ENCODE measurements around the gene CYP21A2.
"Not testable (repeated sequence)": the region's sequence is repeated elsewhere in the genome, so short reads cannot be mapped to it uniquely, and the experiment has no call there.

Gene CYP21A2

DNA sequence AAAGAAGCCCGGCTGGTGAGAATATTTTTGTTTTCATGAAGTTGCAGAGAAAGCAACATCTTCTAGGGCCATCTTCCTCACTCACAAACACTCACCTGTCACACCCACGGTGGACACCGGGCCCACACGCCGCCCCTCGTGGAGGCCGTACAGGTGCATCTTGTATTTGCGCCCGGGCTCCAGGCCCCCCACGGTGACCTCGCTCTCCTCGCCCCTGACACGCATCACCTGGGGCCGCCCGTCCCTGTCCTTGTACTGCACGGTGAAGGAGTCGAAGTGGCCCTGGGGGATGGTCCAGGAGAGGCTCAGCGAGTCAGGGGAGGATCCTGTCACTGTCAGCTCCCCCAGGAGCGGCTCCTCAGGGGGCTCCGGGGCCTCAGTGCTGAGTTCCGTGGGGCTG is 17.5 kb downstream of the CYP21A2 start:
- not testable (repeated sequence) for DNase-seq

DNA sequence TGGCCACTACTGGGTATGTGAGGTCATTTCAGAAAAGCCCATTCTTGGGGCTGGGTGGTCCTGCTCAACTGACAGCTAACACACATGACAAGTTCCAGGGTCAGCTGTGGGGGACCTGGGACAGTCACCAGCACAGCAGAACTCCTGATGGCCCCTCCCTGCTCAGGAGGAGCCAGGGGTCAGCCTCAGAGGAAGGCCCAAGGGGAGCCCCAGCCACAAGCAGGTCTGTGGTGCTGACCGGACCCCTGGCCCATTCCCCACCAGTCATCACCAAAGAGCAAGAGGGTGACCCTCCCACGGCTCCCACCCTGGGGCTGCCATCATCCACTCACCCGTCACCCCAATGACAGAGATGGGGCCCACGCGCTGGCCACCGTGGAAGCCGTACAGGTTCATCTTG is 18.0 kb downstream of the CYP21A2 start:
- DNase-seq = no peak

DNA sequence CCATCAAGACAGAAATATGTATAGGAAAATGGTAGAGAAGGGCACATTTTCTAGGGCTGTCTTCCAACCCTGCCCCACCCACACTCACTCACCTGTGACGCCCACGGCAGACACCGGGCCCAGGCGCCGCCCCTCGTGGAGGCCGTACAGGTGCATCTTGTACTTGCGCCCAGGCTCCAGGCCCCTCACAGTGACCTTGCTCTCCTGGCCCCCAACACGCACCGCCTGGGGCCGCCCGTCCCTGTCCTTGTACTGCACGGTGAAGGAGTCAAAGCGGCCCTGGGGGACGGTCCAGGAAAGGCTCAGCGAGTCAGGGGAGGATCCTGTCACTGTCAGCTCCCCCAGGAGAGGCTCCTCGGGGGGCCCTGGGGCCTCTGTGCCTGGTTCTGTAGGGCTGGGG is 19.8 kb downstream of the CYP21A2 start:
- no peak for DNase-seq

DNA sequence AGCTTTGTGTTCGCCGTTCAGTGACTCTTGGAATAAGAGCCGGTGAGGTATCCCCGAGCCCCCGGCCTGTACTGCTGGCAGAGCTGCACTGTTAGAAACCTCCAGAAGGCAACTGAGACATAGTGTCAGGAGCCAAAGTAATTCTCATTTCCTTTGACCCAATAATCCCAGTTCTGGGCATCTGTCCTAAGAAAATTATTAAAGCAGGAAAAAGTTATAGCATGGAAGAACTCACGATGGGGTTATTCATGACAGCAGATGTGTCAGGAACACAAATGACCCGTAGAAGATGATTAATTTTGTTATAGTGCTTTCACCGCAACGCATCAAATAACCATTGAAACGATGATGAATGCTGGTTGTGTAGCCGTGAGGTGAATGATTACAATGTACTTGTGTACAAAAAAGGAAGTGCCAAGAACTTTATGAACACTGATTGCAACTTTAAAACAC is 20.3 kb downstream of the CYP21A2 start:
- DNase-seq = no peak

DNA sequence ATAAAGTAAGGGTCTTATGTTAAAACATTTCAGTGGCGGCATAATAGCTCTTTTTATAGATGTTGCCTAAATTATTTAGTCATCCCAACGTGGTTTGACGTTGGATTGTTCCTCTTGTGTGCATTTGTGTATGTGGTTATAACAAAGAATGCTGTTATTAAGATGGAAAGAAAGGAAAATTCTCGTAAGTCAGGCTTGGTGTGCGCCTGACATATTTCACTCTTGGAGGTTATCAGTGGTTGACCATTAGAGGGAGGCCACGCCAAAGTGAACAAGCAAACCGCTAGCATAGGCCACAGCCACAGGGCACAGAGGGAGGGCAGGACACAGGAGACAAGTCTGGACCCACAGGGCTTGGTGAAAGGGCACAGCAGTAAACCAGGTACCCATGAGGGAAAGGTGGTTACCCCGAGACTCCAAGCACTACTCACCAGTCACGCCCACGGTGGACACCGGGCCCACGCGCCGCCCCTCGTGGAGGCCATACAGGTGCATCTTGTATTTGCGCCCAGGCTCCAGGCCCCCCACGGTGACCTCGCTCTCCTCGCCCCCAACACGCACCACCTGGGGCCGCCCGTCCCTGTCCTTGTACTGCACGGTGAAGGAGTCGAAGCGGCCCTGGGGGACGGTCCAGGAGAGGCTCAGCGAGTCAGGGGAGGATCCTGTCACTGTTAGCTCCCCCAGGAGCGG is 22.9 kb downstream of the CYP21A2 start:
- DNase-seq = no peak

DNA sequence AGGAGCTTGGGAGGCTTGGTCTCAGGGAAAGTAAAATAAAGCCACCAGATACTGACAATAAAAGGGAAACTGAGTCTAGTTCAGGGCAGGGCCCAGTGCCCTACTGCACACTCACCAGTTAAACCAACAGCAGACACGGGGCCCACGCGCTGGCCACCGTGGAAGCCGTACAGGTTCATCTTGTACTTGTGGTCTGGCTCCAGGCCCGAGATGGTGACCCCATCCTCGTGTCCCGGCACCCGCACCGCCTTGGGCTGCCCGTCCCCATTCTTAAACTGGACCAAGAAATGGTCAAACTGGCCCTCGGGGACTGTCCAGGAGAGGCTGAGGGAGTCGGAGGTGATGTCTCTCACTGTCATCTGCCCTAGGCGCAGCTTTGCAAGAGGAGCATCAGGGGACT is 26.5 kb downstream of the CYP21A2 start:
- no peak for DNase-seq

DNA sequence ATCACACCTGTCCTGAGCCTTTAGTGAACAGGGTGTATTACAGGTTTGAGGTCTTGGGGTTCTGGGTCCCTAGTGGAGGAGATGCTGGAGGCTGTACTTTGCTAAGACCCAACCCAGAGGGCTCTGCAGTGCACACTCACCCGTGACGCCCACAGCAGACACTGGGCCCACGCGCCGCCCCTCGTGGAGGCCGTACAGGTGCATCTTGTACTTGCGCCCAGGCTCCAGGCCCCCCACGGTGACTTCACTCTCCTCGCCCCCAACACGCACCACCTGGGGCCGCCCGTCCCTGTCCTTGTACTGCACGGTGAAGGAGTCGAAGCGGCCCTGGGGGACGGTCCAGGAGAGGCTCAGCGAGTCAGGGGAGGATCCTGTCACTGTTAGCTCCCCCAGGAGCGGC is 29.3 kb downstream of the CYP21A2 start:
- not testable (repeated sequence) for DNase-seq

DNA sequence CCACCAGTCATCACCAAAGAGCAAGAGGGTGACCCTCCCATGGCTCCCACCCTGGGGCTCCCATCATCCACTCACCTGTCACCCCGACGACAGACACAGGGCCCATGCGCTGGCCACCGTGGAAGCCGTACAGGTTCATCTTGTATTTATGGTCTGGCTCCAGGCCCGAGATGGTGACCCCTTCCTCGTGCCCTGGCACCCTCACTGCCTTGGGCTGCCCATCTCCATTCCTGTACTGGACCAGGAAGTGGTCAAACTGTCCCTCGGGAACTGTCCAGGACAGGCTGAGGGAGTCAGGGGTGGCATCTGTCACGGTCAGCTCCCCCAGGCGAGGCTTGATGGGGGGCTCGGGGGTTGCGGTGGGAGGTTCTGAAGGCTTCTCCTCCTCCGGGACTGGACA is 30.1 kb downstream of the CYP21A2 start:
- not testable (repeated sequence) for DNase-seq

DNA sequence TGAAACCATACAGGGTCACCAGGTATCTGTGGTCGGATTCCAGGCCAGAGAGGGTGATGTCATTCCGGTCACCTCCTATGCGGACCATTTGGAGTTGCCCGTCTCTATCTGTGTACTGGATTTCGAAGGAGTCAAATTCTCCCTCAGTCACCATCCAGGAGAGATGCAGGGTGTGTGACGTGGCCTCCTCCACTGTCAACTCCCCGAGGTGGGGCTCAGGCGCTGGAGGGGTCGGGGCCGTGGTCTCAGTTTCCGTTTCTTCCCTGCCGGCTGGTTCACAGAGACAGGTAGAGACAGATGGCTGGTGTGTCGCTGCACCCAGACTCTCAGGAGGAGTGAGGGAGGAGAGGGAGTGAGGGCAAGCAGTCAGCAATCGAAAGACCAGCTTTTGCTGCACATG is 30.7 kb downstream of the CYP21A2 start:
- DNase-seq = no peak

DNA sequence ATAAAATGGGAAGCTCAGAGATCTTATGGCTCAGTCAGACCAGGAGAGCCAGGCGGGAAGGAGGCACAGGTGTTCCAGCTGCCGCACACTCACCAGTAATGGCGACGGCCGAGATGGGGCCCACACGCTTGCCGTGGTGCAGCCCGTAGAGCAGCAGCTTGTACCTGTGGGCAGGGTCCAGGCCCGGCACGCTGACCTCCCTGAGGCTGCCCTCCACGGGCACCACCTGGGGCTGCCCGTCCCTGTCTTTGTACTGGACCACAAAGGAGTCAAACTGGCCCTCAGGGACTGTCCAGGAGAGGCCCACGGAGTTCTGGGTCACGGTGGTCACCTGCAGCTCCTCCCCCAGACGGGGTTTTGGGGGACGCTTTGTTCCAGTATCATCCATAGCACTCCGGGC is 31.2 kb downstream of the CYP21A2 start:
- no peak for DNase-seq

DNA sequence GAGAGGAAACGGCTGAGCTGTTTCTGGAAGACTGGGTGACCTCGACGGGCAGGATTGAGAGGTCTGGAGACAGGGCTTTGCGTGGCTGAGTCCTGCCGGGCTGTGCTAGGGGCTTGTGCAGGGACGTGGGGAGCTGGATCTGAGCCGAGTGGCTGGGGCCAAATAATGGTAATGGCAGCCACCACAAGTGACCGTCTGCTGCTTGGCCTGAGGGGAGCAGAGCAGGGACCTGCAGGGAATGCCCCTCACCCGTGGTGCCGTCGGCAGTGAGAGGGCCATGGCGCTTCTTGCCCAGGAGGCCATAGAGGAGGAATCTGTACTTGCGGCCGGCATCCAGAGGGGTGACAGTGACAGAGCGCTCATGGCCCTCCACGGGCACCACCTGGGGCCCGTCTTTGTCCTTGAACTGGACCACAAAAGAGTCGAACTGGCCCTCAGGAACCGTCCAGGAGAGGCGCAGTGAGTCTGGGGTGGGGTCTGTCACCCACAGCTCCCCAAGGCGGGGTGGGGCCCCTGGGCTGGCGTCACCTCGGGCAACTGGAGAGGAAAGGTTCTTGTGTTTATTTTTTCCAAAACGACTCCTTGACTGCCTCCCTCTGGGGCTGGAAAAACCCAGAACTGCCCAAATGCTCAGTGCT is 31.8 kb downstream of the CYP21A2 start:
- DNase-seq = no peak

DNA sequence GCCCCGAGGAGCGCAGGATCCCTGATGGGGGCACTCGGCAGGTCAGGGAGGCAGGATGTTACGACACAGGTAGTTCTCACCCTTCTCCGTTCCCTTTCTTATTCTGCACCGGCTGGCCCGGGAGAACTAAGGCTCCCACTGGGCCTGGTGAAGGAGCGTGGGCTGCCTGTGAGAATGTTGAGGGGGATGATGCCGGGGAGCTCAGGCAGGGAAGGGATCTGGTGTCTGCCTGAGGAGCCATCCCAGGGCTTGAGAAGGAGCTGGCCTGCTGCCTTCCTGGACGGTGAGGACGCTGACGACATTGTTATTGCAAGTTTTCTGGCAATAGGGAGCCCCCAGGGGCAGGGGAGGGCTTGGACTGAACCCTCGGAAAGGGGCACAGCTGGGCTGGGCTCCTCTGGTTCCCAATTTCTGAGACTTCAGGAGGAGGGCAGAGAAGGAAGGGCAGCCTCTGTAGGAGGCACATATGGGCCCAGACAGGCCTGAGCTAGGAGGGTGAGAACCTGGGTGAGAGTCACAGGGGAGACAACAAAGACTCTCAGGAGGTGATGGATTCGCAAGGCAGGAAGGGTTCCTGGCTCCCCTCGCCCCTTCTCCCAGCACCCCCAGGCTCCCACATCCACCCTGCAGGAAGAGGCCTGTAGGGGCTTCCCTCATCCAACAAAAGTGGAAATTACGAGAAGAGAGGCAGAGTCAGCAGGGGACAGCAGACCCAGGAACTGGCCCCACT is 32.8 kb downstream of the CYP21A2 start:
- no peak for DNase-seq

DNA sequence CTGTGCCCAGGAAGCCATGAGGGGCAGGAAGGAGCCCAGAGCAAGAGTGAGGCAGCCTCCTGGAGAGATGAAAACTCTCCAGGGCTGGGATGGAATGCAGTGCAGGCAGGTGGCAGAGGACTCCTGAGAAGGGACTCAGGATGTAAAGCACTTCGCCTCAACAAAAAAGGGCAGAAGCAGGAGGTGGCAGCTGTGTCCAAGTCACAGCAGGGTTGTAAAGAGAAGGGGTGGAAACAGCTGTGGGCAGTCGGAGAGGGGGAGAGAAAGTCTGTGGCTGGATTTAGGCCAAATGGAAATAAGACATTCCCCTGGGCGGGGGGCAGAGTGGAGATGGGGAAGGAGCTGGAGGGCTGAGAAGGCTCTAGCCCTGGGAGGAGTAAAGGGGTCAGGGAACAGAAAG is 34.9 kb downstream of the CYP21A2 start:
- DNase-seq = no peak

DNA sequence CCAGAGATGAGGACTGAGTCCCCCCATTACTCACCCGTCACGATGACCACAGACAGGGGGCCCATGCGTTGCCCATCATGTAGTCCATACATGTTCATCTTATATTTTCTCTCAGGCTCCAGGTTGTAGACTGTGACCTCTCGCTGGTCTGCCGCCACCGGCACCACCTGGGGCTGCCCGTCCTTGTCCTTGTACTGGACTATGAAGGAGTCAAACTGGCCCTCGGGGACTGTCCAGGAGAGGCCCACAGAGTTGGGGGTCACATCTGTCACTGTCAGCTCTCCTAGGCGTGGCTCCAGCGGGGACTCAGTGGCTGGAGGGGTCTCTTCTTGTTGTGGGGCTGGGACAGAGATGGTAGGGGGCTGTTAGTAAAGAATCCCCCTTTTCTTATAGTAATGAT is 35.4 kb downstream of the CYP21A2 start:
- no peak for DNase-seq

DNA sequence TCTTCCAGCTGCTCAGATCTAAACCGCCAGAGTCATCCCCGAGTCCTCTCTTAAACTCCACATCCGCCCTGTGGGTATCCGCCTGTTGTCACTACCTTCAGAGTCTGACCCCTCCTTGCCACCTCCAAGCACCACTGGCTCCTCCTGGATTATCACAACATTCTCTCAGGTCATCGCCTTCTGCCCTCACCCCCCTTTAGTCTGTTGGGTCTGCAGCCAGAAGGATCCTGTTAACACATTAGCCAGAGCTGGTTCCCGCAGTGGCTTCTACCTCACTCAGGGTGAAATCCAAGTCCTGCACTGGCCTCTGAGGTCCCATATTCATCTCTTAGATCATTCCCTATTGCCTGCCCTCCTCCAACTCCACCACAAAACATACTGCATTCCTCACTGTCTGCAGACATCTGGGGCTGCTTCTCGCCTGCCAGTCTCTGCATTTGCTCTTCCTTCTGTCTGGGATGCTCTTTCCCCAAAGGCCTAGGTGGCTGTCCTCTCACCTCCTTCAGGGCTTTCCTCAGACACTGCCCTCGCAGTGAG is 36.8 kb downstream of the CYP21A2 start:
- no peak for DNase-seq

DNA sequence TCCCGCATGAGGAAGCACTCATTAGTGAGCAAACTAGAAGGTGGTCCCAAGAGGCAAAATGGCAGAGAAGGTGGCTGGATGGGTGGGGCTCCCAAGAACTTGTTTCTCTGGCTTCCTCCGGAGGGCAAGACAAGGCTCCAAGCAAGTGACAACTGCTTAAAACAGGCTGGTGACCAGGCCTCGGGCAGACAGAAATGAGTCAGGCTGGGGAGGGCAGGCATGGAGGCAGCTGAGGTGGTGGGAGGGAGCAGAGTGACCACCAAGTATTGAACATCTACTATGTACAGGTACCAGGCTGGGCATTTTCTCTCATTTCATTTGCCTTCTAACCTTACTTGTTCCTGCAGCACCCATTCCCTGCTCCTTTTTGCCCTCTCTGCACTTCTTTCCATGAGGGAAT is 37.6 kb downstream of the CYP21A2 start:
- DNase-seq = no peak

DNA sequence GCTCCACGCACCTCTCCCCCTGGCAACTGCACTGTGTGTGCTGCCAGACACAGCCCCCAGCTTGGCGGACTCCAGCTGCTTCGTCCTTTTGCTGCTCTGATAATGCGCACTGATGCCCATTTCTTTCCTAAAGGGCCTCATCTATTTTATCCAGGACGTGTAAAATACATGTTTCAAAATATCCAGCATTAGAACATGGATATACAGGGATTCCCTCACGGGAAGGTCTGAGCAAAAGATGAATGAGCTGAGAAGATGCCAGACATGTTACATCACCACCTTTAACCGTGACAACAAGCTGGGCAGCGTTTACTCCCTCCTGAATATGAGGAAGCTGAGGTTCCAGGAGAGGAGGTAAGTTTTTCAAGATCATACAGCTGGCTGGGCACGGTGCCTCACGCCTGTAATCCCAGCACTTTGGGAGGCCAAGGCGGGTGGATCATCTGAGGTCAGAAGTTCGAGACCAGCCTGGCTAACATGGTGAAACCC is 38.1 kb downstream of the CYP21A2 start:
- no peak for DNase-seq

DNA sequence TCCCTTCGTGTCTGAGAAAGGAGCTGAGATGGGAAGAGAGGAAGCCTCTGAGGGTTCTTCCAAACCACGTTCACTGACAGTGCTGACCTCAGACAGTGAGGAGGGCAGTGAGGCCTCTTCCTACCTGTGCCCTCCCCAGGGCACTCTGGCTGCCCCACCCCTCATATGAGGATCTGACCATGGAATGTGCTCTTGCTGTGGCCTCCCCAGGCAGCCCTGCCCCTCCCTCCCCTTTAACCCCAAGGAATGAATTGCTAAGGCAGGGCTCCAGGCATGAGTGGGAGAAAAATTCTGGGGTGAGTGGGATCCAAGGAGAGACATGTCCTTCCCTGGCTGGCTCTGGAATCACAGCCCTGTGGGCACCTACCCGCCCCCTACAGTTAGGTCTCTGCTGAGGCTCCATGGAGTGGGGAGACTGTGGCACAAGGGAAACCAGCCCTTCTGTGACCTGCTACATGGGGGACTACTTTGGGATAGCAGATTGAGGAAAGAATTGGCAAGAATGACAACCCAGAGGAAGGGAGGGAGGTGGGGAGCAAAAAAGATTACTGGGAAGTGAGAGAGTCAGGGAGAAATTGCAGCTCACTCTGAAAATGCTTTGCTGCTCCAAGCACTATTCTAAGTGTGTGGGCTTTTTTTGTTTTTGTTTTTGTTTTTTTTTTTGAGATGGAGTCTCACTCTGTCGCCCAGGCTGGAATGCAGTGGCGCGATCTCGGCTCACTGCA is 41.5 kb downstream of the CYP21A2 start:
- DNase-seq = no peak

DNA sequence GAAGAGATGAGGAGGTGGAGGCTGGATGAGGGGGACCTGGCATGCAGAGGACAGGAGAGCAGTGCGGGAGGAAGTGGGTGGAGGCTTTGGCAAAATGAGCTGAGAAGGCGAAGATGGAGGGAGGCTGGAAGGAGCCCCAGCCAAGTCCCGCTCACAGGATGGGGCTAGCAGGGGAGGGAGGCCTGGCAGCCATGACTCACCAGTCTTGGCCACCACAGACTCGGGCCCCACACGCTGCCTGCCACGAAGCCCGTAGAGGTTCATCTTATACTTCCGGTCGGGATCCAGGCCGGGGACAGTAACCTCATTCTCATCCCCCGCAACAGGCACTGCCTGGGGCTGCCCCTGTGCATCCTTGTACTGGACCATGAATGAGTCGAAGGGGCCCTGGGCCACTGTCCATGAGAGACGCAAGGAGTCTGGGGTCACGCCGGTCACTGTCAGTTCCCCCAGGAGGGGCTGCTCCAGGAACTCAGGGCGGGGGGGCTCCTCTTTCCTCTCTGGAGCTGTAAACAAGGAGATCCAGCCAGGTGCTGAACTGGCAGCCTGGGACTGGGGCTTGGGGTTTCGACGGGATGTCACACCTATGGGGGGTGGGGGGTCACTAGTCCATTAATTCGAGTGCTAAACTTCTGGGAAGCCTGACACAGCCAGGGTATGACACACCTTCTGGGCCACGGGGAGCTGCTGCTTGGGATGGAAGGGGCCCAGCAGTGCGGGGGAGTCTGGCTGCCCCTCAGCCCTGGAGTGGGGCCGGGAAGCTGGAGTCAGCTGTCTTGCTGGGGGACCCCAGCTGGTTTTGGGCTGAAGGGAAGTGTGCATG is 43.2 kb downstream of the CYP21A2 start:
- no peak for DNase-seq

DNA sequence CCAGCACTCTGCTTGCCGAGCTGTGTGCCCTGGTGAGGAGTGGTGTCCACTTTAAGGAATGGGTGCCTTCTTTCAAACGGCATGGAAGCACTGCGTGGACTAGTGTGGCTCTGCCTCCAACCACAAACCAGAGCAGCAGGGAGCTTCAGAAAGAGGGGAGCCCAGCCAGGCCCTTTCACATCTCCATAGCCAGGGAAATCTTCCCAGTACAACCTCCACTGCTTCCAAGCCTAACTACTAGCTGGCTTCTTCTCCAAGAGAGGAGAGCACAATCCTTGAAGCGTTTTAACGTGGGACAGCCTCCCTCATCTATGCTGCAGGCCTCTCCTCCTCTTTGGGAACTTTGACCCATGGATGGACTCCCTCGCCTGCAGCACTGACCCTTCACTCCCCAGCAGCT is 44.3 kb downstream of the CYP21A2 start:
- no peak for DNase-seq

DNA sequence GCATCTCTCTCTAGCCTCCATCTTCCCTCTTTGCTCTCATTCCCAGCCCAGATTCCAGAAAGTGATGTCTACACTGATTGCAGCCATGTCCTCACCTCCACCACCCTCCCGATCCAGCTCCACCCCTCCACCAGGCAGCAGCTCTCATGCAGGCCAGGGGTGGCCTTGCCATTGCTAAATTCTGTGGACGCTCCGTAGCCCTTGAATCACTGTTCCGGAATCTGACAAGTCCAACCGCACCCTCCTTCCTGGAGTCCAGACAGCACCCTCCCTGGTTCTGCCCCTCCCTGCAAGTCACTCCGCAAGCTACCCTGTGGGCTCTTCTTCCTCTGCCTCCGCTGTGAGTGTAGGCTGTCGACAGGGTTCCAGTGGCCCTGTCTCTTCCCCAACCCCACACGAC is 44.7 kb downstream of the CYP21A2 start:
- DNase-seq = no peak
